Astrocyte of the spinal cord (primary cell): ENCODE measurements around the gene ZYG11B.

Source experiments
- DNase-seq: peaks from one replicate; pipeline ENCODE4 v3.0.0; 2011; ENCODE audit warnings: low read depth, low spot score
- H3K4me3 ChIP-seq: 2 replicates; pipeline ENCODE4 v1.5.1; 2011; ENCODE audit warnings: low read depth, mild to moderate bottlenecking, low read length, moderate library complexity
- in situ Hi-C: cut with HindIII; loops from 2 replicates; pipeline ENCODE4 v1.10.0; 2017; ENCODE audit warnings: low sequenced_read_pairs
- TF ChIP-seq, protein P1 (sequence below): IDR thresholded peaks from 2 replicates; pipeline ENCODE4 v1.5.1; 2012; ENCODE audit warnings: low read depth, mild to moderate bottlenecking, low read length, inconsistent platforms

ZYG11B gene

DNA sequence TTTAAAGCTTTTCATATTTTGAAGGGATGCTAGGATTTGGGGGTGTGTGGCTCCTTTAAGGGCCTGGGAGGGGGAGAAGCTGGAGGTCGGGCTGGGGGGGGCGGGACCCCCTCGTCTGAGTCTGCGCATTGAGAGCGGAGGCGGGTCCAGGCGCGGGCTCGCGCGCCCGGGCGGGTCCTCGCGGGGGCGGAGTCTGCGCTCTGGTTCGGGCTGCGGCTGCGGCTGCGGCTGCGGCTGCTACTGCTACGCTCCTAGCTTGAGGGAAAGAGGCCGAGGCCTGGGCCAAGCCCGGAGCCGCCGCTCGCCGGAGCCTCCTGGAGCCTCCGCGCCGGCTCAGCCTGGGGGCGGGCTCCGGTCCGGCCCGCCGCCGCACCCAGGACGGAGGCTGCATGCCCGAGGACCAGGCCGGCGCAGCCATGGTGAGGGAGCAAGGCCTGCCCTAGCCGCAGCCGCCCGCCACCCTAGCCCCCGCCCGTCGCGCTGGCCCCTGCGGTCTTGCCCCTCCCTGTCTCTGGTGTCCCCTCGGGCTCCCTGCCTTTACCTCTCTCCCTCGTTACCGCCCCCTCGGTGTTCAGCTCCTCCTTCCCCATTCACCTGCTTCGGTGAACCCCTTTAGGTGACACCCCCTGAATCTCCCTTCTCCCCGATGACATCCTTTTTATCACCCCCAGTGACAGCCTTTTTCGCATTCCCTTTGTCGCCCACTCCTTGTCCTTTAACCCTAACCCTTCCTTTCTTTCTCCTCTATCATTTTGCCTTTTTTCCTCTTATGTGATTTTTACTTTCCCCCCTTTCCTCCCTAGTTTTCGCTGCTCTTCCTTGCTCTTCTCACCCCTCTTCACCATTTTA lies at the start of gene ZYG11B:
Gene ZYG11B, plus strand, starts transcription at position 189 of the 849 bp plus-strand sequence. Its CDS starts 201 bp downstream, at position 390.
- peak; percentile 91 for DNase-seq
- TF ChIP-seq, protein P1, sequence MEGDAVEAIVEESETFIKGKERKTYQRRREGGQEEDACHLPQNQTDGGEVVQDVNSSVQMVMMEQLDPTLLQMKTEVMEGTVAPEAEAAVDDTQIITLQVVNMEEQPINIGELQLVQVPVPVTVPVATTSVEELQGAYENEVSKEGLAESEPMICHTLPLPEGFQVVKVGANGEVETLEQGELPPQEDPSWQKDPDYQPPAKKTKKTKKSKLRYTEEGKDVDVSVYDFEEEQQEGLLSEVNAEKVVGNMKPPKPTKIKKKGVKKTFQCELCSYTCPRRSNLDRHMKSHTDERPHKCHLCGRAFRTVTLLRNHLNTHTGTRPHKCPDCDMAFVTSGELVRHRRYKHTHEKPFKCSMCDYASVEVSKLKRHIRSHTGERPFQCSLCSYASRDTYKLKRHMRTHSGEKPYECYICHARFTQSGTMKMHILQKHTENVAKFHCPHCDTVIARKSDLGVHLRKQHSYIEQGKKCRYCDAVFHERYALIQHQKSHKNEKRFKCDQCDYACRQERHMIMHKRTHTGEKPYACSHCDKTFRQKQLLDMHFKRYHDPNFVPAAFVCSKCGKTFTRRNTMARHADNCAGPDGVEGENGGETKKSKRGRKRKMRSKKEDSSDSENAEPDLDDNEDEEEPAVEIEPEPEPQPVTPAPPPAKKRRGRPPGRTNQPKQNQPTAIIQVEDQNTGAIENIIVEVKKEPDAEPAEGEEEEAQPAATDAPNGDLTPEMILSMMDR: no peak
- in situ Hi-C loops: no loop called here
- peak within 1 kb of the TSS; percentile 94 for H3K4me3 ChIP-seq

DNA sequence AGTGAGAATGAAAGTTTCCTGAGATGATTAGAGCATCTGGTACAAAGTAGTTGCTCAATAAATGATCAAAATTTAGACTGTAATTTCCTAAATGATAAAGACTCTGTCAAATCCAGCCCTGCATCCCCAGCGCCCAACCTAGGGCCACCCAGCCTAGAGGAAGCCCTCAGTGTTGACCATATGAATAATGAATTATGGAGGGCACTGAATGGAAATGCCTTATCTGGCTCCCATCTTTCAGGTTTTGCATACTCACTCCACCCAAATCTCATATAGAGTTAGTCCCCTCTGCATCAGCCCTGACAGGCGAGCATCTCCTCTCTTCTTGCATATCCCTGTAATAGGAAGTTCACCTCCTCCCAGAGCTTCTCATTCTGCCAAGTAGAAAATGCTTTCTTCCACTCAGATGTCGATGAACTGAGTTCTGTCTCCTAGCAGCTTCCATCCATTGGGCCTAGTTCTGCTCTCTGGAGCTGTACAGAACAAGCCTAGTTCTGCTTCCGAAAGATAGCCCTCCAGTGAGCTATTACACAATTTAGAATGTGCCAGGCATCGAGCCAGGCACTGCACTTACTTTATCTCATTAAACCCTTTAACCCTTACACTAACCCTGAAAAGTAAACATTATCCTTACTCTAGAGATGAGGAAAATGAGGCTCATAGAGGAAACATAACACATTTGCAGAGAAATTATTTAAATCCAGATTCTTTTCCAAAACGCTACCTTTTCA lies 49.0 kb upstream of the ZYG11B start:
- DNase-seq: no peak
- no peak overlapping the region for H3K4me3 ChIP-seq
- in situ Hi-C loops: no loop called here
- TF ChIP-seq, protein P1: no peak

- in situ Hi-C loops: no loop called here
- DNase-seq: no peak
Measured at GRCh38 chr1:52679048-52679447, 47.2 kb upstream of the ZYG11B start.

DNA sequence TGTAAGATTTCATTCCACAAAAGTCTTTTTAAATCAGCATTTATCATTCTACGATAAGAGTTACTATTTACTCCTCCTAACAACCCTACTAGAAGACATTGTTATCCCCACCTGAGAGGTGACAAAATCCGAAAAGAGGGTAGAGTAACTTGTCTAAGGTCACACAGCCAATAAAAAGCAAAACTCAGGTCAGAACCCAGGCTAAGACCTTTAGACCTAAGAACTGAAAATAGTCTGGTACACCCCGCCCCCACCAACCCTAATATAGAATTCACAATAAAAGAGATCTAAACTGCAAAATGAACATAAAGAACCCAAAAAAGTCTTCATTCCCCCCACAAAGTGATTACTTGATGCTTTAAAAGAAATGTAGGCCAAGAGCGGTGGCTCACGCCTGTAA lies 46.8 kb upstream of the ZYG11B start:
- TF ChIP-seq, protein P1: no peak
- in situ Hi-C loops: no loop called here
- no peak overlapping the region for H3K4me3 ChIP-seq
- no peak for DNase-seq

More at GRCh38 chr1:52679048-52679447, 47.2 kb upstream of the ZYG11B start:
- TF ChIP-seq, protein P1: no peak
- no peak overlapping the region for H3K4me3 ChIP-seq

GRCh38 chr1:52680353-52680752 lies 45.9 kb upstream of the ZYG11B start:
- DNase-seq: no peak
- TF ChIP-seq, protein P1: no peak
- in situ Hi-C loops: no loop called here

GRCh38 chr1:52681136-52681535 lies 45.1 kb upstream of the ZYG11B start:
- no peak for DNase-seq
- in situ Hi-C loops: no loop called here
- no peak overlapping the region for H3K4me3 ChIP-seq
- TF ChIP-seq, protein P1: no peak

More at GRCh38 chr1:52680353-52680752, 45.9 kb upstream of the ZYG11B start:
- H3K4me3 ChIP-seq: no peak overlapping the region
